ENCODE data around the gene PTAFR.

- TF ChIP-seq POLR2AphosphoS5 (IDR thresholded peaks at IDR 0.05) = no peak
- no peak for TF ChIP-seq POLR2A (IDR thresholded peaks at IDR 0.05)
- no peak for TF ChIP-seq CTCF (IDR thresholded peaks at IDR 0.05)
Measured at GRCh38 chr1:28119556-28119955, 56.9 kb downstream of the PTAFR start.
